ENCODE data around the gene RAD21L1.
"Not testable (repeated sequence)": the region's sequence is repeated elsewhere in the genome, so short reads cannot be mapped to it uniquely, and the experiment has no call there.

The RAD21L1 gene

GRCh38 chr20:1199964-1200363 lies 25.9 kb upstream of the RAD21L1 start:
- DNase-seq, result no peak

GRCh38 chr20:1202762-1203504 lies 22.9 kb upstream of the RAD21L1 start, which contains the start of gene C20orf202:
Gene C20orf202, plus strand, starts transcription at chr20:1203454. Its CDS starts 132 bp downstream, at chr20:1203586.
- no peak for DNase-seq

DNA sequence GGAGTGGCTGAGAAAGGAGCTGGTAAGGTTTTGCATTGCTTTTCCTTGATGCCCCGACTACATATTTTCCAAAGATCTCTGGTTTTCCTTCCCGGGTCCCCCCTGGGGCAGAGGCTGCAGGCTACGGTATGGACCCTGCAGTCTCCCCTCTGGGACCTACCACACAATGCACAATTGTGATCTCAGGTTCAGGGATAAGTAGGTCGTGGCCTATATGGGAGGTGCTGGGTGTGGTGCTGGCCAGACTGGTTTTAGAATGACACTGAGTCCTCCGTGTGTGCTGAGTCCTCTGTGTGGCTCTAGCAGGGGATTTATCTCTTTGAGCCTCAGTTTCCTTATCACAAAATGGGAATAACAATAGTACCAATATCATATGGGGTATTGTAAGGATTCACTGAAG lies 22.2 kb upstream of the RAD21L1 start:
- DNase-seq, result no peak

- DNase-seq, result no peak
These were observed 21.7 kb upstream of the RAD21L1 start for GRCh38 chr20:1204113-1204512.

- DNase-seq, result no peak
These were observed 21.3 kb upstream of the RAD21L1 start for GRCh38 chr20:1204576-1204975.

GRCh38 chr20:1205802-1206201 lies 20.0 kb upstream of the RAD21L1 start:
- DNase-seq, result no peak

- DNase-seq, result no peak
These were observed 19.3 kb upstream of the RAD21L1 start for GRCh38 chr20:1206366-1207148.

GRCh38 chr20:1207293-1207878 lies 18.5 kb upstream of the RAD21L1 start:
- no peak for DNase-seq

DNA sequence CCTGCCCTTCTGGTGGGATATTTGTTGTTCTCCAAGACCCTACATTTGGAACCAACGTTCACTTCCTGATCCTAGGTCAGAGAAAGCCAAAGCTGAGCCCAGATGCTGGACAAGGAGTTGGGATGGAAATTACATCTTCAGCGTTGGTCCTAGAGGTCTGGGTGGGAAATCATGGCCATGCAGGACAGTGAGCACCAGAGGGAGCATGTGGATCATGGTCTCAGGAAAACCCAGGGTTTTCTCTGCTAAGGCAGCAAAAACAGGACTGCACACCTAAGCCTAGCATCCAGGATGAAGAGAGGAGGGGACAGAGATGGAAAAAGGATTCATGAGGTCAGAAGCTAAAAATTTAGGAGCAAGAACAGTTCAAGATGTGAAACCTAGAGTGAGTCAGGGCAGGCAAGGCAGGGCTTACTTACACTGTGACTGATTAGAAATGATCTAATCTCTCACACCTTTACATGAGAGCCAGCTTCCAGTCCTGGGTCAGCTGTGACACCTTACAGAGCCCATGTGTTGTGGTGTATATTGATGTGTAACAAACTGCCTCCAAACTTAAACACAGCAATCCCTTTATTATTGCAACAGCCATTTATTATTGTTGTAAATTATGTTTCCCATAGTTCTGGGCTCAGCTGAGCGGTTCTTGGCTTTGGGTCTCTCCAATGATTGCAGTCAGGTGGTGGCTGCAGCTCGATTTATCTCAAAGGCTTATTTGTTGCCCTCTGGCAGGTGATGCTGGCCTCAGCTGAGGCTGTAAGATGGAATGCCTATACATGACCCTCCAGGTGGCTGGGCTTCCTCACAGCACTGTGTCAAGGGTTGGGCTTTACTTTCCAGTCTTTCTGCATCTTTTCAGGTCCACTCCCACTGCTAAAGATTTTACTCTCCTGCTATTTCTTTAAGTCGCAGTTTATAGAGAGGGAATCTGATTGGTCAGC lies 16.1 kb upstream of the RAD21L1 start:
- DNase-seq, result no peak

DNA sequence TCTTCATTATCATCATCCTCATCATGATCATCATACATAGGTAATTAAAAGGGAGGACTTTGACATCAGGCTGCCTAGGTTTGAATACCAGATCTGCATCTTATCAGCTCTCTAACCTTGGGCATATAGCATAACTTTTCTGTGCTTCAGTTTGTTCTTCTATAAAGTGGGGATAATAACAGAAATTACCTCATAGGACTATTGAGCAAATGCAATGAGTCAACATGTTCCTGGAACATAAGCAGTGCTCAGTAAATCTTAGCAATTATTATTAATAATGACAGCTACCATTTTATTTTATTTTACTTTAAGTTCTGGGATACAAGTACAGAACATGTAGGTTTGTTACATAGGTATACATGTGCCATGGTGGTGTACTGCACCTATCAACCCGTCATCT lies 15.3 kb upstream of the RAD21L1 start:
- no peak for DNase-seq

GRCh38 chr20:1212023-1212422 lies 13.8 kb upstream of the RAD21L1 start:
- DNase-seq, result no peak

DNA sequence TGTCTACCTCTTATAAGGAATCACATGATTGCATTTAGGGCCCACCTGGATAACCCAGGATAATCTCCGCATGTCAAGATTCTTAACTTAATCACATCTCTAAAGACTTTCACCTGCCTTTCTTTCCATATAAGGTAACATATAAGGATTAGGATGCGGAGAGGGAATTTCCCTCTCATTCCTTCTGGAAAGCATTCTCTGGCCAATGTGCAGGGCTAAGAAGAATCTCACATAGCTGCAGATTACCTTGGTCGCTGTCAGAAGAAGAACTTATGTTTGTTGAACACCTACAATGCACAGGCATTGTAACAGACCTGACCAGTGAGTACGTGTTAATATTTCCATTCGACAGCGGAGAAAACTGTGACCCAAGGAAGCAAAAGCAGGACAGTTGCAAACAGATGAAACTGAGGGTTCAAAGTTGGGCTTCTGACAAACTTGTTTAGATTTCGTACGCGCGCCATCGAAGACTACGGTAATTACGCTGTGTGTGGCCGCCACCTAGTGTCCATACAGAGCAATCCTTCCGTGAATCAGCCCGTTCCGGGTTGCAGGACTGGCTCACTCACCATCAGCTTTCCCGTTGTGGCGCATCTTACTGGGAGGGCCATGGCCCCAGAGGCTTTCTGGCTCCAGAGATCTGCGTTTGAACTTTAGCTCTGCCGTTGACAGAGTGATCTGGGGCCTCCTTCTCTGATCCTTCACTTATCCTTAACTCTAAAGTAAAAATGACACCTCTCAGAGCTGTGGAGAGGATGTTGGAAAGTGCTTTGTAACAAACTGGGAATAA lies 13.0 kb upstream of the RAD21L1 start:
- peak; percentile 59 for DNase-seq

GRCh38 chr20:1214838-1215261 lies 11.0 kb upstream of the RAD21L1 start:
- DNase-seq, result no peak

DNA sequence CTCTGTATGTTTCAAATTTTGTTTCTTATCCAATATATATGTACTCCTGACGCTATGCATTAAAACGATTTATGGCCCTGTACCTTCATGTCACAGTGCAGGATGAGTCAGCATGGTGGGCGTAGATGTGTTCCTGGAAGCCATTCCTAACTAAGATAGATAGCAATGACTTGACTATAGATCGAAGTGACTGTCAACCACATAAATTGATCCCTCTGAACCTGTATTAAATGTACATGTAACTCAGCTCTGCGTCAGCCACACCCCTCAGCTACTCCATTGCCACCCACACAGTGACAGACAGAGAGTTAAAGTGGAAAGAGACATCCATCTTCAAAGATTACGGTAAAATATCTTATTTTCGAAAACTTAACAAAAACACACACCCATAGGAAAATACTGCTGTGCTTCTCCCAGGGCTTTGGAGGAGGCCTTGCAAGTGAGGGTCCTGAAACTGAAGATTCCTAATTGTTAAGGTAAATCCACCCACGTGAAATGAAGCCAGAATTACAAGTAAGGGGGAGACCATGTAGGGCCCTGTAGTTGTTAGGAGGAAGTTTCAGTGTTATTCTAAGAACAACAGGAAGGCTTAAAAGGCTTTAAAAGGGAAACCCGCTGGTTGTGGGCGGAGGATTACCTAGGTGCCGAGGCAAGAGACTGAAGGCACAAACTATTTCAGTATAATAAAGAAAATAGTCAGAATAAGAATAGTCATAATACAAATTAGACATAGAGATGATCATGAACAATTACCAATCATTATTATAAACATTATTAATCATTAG lies 10.3 kb upstream of the RAD21L1 start:
- no peak for DNase-seq

GRCh38 chr20:1216527-1217427 lies 9.1 kb upstream of the RAD21L1 start:
- peak; percentile 23 for DNase-seq

GRCh38 chr20:1222750-1223149 lies 3.1 kb upstream of the RAD21L1 start:
- DNase-seq, result not testable (repeated sequence)

- no peak for DNase-seq
These were observed 1.5 kb upstream of the RAD21L1 start for GRCh38 chr20:1224205-1224890.

DNA sequence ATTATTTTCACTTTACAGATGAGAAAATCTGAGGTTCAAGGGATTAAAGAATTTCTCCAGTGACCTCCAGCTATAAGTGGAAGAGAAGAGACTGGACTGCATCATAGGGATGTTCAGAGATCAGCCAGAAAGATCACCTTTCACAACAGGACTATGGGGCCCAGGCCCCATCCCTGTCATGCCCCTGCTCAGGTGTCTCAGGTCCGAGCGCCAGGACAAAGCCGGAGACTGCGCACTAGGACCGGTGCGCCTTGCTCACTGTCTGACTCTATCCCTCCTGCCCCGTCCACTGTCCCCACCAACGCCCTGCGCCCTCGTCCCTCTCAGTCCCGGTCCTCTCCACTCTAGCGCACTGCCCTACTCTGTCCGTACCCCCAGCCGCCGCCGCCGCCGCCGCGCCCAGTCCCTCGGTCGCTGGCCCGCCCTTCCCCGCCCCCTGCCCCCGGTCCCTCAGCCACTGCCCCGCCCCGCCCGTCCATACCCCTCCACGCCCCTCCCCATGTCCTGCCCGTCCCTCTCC lies 521 bp upstream of the RAD21L1 start:
- no peak for DNase-seq

DNA sequence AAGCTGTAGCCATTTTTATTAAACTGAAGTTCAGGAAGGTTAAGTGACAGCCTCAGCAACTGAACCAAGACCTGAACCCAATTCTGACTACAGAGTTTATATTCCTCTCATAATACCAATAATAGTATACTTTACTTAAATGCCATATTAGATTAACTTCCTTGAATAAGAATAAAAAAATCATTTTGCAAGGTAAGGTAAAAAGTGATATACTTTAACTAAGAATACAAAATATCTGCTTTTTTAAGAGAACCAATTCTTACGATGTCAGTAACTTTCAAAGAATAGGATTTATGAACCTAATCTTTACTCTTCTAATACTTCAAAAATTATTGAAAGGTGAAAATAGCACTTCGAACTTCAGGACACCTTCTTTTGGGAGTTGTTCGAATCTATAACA lies 3.7 kb downstream of the RAD21L1 start:
- DNase-seq, result no peak

Measured in CD4-positive, alpha-beta T cell treated with Interleukin-15 for 1 hour (primary cell).